Smooth muscle cell (in vitro differentiated cells): Measurements from ENCODE around the gene ANK3. TPM values are rescaled to one million over a fixed set of nuclear protein-coding genes. Genes with fewer than 3 reads are reported as not detected.

Source experiments
- DNase-seq: peaks from one replicate; lab custom pipeline; 2025; ENCODE audit not compliant: unreplicated experiment; lab: John Stamatoyannopoulos, UW
- H2AFZ ChIP-seq: fragments of 200-600 bp; sonication (generic); 2 replicates; pipeline ENCODE4 v1.6.0; 2016; ENCODE audit warnings: antibody characterized with exemption, low read depth, mild to moderate bottlenecking
- H3F3A ChIP-seq: fragments of 200-600 bp; sonication (generic); 2 replicates; pipeline ENCODE4 v1.6.0; 2017; ENCODE audit warnings: antibody characterized with exemption, low read depth
- H3K27ac ChIP-seq: fragments of 200-600 bp; sonication (generic); 2 replicates; pipeline ENCODE4 v1.5.1; 2016; ENCODE audit warnings: low read depth, mild to moderate bottlenecking
- H3K27me3 ChIP-seq: fragments of 200-600 bp; sonication (generic); 2 replicates; pipeline ENCODE4 v1.6.1; 2016; ENCODE audit warnings: low read depth, mild to moderate bottlenecking
- H3K36me3 ChIP-seq: fragments of 200-600 bp; sonication (generic); 2 replicates; pipeline ENCODE4 v1.5.1; 2016; ENCODE audit warnings: low read depth
- H3K4me1 ChIP-seq: fragments of 200-600 bp; sonication (generic); 2 replicates; pipeline ENCODE4 v1.5.1; 2016; ENCODE audit warnings: low read depth
- H3K4me2 ChIP-seq: fragments of 200-600 bp; sonication (generic); 2 replicates; pipeline ENCODE4 v1.6.0; 2016; ENCODE audit warnings: mild to moderate bottlenecking
- H3K4me3 ChIP-seq: fragments of 200-600 bp; sonication (generic); 2 replicates; pipeline ENCODE4 v1.5.1; 2016; ENCODE audit warnings: mild to moderate bottlenecking
- H3K79me2 ChIP-seq: fragments of 200-600 bp; sonication (generic); 2 replicates; pipeline ENCODE4 v1.6.0; 2016; ENCODE audit warnings: low read depth, mild to moderate bottlenecking
- H3K9ac ChIP-seq: fragments of 200-600 bp; sonication (generic); 2 replicates; pipeline ENCODE4 v1.6.0; 2016; ENCODE audit warnings: low read depth
- H3K9me3 ChIP-seq: fragments of 200-600 bp; sonication (generic); replicated peaks from 2 replicates; pipeline ENCODE4 v1.5.1; 2016; ENCODE audit warnings: low read depth
- H4K20me1 ChIP-seq: fragments of 200-600 bp; sonication (generic); 2 replicates; pipeline ENCODE4 v1.6.0; 2016; ENCODE audit warnings: low read depth
- WGBS: methylation state at CpG from one replicate; pipeline ENCODE4 v1.1.7; 2016; ENCODE audit warnings: low lambda C conversion rate; 5-methylcytosine and 5-hydroxymethylcytosine counted together
- polyA plus RNA-seq: library from polyadenylated mRNA; unstranded; fragments of >200 nt; fragmentation: Nextera tagmentation; extraction: Ambion mirVana; gene quantifications from 2 replicates; pipeline ENCODE4 v1.2.1, GENCODE V29; 2016
- total RNA-seq: library from RNA; depleted of rRNA; stranded (reverse); fragments of >200 nt; gene quantifications from 2 replicates; pipeline ENCODE4 v1.2.3, GENCODE V29; 2014
- TF ChIP-seq, protein P1 (sequence below): fragments of 200-600 bp; sonication (generic); IDR thresholded peaks from 2 replicates; pipeline ENCODE4 v1.5.1; 2017; ENCODE audit warnings: borderline replicate concordance, mild to moderate bottlenecking, antibody characterized with exemption; ENCODE audit not compliant: insufficient read depth, poor library complexity, severe bottlenecking

ANK3 gene
- total and polyA plus RNA-seq, 2 experiments from 2014 or later, result 28.2 to 85.5 TPM

DNA sequence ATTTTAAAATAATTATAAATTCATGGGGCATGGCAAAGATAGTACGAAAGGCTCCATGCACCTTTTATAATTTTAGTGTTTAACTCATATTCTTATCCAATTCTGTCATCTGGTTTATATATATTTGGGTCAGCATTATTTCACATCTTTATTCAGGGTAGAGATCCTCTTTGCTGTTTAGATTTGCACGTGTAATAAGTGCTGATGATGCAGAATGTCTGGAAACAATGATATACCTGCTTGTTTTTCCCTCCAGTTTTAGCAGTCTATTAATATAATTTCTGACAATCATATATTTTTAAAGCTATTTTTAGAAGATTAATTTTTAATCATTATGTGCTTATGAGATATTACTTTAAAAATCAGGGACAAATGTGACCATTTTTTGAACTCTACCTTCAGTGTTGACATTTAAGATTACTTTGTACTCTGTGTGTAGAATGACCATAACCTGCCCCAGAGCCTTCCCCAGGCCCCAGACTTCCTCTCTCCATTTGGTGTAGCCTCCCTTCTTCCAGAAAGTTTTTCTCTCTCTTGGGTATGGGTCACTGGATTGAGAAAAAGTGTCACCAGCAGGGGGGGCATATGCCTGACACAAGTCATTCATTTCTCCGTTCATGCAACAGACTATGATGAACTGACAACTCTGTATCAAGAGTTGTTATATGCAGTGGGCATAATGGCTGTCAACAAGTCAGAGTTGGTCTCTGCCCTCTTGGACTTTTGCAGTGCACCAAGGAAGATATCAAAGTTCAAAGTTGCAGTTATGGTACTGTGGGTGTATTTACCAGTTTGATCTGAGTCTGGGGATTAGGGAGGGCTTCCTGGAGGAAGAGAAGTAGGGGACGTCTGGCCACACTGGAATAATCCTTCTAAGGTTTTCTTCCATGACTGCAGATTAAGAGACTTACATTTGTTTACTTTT lies 290.7 kb downstream of the ANK3 start:
- no peaks in the 10 kb centered on the region for H3K79me2 ChIP-seq
- TF ChIP-seq, protein P1, sequence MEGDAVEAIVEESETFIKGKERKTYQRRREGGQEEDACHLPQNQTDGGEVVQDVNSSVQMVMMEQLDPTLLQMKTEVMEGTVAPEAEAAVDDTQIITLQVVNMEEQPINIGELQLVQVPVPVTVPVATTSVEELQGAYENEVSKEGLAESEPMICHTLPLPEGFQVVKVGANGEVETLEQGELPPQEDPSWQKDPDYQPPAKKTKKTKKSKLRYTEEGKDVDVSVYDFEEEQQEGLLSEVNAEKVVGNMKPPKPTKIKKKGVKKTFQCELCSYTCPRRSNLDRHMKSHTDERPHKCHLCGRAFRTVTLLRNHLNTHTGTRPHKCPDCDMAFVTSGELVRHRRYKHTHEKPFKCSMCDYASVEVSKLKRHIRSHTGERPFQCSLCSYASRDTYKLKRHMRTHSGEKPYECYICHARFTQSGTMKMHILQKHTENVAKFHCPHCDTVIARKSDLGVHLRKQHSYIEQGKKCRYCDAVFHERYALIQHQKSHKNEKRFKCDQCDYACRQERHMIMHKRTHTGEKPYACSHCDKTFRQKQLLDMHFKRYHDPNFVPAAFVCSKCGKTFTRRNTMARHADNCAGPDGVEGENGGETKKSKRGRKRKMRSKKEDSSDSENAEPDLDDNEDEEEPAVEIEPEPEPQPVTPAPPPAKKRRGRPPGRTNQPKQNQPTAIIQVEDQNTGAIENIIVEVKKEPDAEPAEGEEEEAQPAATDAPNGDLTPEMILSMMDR, result peak; percentile 13
- H3K4me2 ChIP-seq, result peak overlapping the region; percentile 2
- H3K9me3 ChIP-seq, result no peaks in the 10 kb centered on the region
- H4K20me1 ChIP-seq, result peaks cover 4% of the 10 kb centered on the region
- no peak overlapping the region for H2AFZ ChIP-seq
- no peak overlapping the region for H3K27ac ChIP-seq
- H3K36me3 ChIP-seq, result no peaks in the 10 kb centered on the region
- DNase-seq, result no peak
- WGBS, result 63% methylated on average over 4 of the region's 4 CpGs
- H3K9ac ChIP-seq, result no peak overlapping the region
- H3K27me3 ChIP-seq, result no peaks in the 10 kb centered on the region
- H3K4me1 ChIP-seq, result no peaks in the 10 kb centered on the region
- no peaks in the 10 kb centered on the region for H3F3A ChIP-seq
- no peak overlapping the region for H3K4me3 ChIP-seq

DNA sequence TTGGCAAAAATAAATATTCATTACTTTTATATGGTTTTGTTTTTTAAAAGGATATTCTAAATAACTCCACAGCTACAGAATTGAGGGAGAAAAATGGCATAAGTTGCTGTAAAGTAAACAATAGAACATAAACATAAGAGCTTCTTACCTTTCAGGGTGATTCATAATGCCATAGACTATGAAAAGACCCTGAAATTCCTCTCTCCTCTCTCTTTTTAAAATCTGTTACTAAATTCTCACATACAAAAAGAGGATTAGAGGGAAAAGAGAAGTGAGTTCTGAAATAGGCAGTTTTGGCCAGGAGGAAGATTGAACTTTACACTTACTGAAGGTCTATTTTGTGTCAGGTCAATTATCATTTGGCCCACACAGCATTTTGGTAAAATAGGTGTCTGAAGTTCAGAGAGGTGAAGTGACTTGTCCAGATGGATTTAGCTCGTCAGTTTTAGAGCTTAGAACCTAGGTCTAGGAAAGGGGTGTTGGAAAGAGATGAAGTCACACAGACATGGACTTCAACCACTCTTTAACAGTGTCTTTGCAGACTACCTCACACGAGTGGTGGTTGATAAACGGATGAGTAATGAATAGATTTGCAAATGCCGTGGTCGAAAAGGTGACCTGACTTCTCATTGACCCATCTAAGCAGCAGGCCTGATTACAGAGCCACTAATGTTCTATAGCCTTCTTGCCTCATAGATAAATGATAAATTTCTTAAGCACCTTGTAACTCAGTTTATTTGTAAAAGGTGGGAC lies 292.7 kb downstream of the ANK3 start:
- no peak overlapping the region for H3K27ac ChIP-seq
- DNase-seq, result no peak
- no peaks in the 10 kb centered on the region for H3K27me3 ChIP-seq
- H3K36me3 ChIP-seq, result no peaks in the 10 kb centered on the region
- no peak overlapping the region for H2AFZ ChIP-seq
- no peak overlapping the region for H3K4me3 ChIP-seq
- no peaks in the 10 kb centered on the region for H3F3A ChIP-seq
- no peaks in the 10 kb centered on the region for H3K9me3 ChIP-seq
- 64% methylated on average over 5 of the region's 5 CpGs for WGBS
- TF ChIP-seq, protein P1, result no peak
- no peaks in the 10 kb centered on the region for H3K79me2 ChIP-seq
- no peak overlapping the region for H3K9ac ChIP-seq
- peaks cover 4% of the 10 kb centered on the region for H4K20me1 ChIP-seq
- H3K4me2 ChIP-seq, result no peak overlapping the region
- no peaks in the 10 kb centered on the region for H3K4me1 ChIP-seq

DNA sequence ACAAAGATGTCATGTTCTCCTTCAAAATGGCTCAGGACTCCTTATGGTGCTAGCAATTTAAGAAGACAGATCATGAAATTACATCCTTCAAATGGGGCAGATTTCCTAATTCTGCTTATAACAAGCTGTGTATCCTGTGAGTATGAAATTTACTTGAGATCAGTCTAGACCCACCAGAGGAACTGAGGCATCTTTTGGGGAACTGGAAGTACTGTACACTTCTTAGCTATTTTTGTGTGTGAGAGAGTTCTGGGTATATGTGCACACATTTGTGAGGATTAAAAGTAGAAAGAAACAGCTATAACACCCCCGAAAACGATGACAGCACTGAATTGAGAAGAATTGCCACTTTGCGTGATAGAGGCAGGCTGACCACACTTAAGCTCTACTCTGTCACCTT lies 296.4 kb downstream of the ANK3 start:
- WGBS, result 94% methylated on average over 3 of the region's 3 CpGs
- Histone ChIP-seq H4K20me1 (no peaks in the 10 kb centered on the region), H3K4me1 (no peaks in the 10 kb centered on the region), H3K36me3 (no peaks in the 10 kb centered on the region), H2AFZ (no peak overlapping the region), H3K4me3 (no peak overlapping the region), H3K27ac (no peak overlapping the region), H3K9me3 (no peaks in the 10 kb centered on the region), H3F3A (no peaks in the 10 kb centered on the region), H3K79me2 (no peaks in the 10 kb centered on the region), H3K4me2 (no peak overlapping the region), H3K27me3 (no peaks in the 10 kb centered on the region), H3K9ac (no peak overlapping the region)
- TF ChIP-seq, protein P1, result no peak
- DNase-seq, result no peak
